ENCODE data around the gene REV3L.
"Not testable (repeated sequence)": the region's sequence is repeated elsewhere in the genome, so short reads cannot be mapped to it uniquely, and the experiment has no call there.

Gene REV3L

GRCh38 chr6:111482959-111483735 is at the start of gene REV3L:
Gene REV3L (minus strand): TSS chr6:111483218. CDS start chr6:111482888, 330 bp downstream.
- no peak for FAIRE-seq

GRCh38 chr6:111531185-111531584 is 48.2 kb upstream of the REV3L start:
- no peak for FAIRE-seq

- no peak for FAIRE-seq
These were observed 47.6 kb upstream of the REV3L start for GRCh38 chr6:111530667-111531066.

GRCh38 chr6:111530218-111530617 is 47.2 kb upstream of the REV3L start:
- no peak for FAIRE-seq

- FAIRE-seq = no peak
These were observed 44.3 kb upstream of the REV3L start for GRCh38 chr6:111527367-111527766.

- no peak for FAIRE-seq
These were observed 41.7 kb upstream of the REV3L start for GRCh38 chr6:111524735-111525134.

GRCh38 chr6:111524252-111524651 is 41.2 kb upstream of the REV3L start:
- no peak for FAIRE-seq

GRCh38 chr6:111523484-111524167 is 40.6 kb upstream of the REV3L start:
- FAIRE-seq = no peak

GRCh38 chr6:111522393-111523020 is 39.5 kb upstream of the REV3L start:
- no peak for FAIRE-seq

GRCh38 chr6:111521497-111522270 is 38.7 kb upstream of the REV3L start:
- no peak for FAIRE-seq

- no peak for FAIRE-seq
These were observed 37.5 kb upstream of the REV3L start for GRCh38 chr6:111520524-111520923.

GRCh38 chr6:111517965-111518364 is 34.9 kb upstream of the REV3L start:
- FAIRE-seq = no peak

- FAIRE-seq = no peak
These were observed 32.2 kb upstream of the REV3L start for GRCh38 chr6:111515259-111515658.

- FAIRE-seq = not testable (repeated sequence)
These were observed 31.5 kb upstream of the REV3L start for GRCh38 chr6:111514531-111514930.

GRCh38 chr6:111507219-111507618 is 24.2 kb upstream of the REV3L start:
- FAIRE-seq = not testable (repeated sequence)

GRCh38 chr6:111505498-111505897 is 22.5 kb upstream of the REV3L start:
- FAIRE-seq = not testable (repeated sequence)

GRCh38 chr6:111503660-111504059 is 20.6 kb upstream of the REV3L start:
- FAIRE-seq = no peak

- FAIRE-seq = no peak
These were observed 20.2 kb upstream of the REV3L start for GRCh38 chr6:111503194-111503593.

- no peak for FAIRE-seq
These were observed 19.1 kb upstream of the REV3L start for GRCh38 chr6:111502154-111502553.

GRCh38 chr6:111499269-111499793 is 16.3 kb upstream of the REV3L start:
- no peak for FAIRE-seq

- no peak for FAIRE-seq
These were observed 12.1 kb upstream of the REV3L start for GRCh38 chr6:111494951-111495635.

GRCh38 chr6:111492499-111492898 is 9.5 kb upstream of the REV3L start:
- no peak for FAIRE-seq
